Measurements from ENCODE around the gene GMDS. TPM values are rescaled to one million over a fixed set of nuclear protein-coding genes. Genes with fewer than 3 reads are reported as not detected.
A peak's percentile ranks its signal among the peaks of the same experiment; 100 is the strongest.

Gene GMDS
- total RNA-seq, 1 donor from 2014 or later, result 14.4 TPM

DNA sequence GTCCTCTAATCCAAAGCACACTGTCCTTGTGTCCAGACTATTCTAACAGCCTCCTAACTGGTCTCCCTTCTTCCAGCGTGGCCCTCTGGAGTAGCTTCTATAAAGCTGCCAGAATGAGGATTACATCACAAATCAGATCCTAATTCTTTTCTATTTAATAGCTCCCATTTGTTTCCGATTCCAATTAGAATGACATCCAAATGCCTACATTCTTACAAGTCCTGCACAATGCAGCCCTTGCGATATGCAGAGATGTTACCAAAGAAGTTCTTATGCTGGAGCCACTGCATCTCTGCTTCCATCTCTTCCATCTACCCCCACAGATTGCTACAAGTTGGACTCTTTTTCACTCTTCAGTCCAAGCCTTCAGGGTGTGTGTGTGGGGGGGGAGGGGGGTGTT, 40.0 kb downstream of the GMDS start:
- no peak for DNase-seq (ENCODE audit: low spot score)

DNA sequence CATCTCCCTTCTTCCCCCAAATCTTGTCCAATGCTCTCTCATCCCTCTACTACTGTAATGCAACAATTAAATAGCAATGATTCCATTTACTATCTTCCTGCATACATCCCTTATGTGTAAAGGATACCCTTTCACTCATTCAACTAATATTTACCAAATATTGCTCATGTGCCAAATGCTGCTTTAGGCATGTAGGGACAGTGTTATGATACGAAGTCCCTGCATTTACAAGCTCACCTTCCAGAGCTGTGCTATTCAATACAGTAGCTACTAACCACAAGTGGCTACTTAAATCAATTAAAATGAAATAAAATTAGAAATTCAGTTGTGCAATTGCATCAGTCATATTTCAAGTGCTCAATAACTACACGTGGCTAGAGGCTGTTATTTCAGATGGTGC, 41.1 kb downstream of the GMDS start:
- DNase-seq (ENCODE audit: low spot score), result no peak

DNA sequence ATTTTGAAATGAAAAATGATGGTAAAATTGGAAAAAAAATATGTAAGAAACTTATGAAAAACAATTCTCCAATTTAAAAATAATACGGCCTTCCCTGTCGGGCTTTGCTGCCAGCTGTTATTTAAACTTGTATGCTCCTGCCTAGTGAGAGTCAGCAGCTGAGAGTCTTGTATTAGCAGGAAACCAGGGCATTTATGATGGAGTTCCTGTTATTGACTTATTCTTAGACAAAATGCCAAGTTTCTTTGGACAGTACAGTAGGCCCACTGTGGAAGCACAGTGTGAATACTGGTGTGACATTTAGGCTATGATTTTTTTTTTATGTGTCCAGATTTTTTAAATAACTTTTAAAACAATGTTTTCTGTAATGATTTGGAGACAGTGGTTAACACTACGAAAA, 42.1 kb downstream of the GMDS start:
- DNase-seq (ENCODE audit: low spot score), result peak; percentile 21

DNA sequence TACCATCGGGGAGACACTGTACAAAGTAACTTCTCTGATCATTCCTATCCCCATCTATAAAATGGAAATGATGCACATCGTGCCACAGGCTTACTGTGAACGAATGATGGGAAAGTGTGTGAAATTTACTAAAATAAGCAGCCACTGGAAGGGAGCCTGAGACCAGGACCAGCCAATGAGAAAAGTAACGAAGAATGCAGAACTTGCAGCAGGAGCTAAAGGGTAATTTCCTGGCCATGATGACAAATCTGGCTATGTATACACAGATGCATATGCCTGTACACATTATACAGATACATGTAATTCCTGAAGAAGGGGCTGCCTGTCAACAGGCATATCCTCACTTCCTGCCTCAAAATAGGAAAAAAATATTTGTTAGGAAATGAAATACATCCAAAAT, 47.4 kb downstream of the GMDS start:
- no peak for DNase-seq (ENCODE audit: low spot score)

DNA sequence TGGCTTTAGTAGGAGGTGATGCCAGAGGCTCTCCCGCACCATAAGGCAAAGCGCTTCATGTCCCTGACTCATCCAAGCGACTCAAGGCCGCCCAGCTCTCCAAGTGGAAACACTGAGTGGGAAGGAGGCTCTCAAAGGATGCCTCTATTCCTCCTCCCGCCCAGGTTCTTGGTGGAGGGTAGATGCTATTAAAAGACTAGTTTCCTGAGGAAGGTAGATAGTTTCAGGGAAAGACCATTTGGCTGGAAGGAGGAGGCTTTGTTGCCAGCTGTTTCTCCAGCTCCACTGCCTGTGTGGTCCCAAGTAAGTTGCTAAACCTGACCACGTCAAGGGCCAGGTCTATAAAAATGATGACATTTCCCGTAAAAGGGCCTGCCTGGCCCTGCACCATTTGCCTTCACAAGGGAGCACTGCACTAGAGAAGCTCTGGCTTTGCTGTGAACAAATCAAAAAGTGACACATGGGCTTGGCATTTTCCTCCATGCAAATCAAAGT, 48.2 kb downstream of the GMDS start:
- no peak for DNase-seq (ENCODE audit: low spot score)

DNA sequence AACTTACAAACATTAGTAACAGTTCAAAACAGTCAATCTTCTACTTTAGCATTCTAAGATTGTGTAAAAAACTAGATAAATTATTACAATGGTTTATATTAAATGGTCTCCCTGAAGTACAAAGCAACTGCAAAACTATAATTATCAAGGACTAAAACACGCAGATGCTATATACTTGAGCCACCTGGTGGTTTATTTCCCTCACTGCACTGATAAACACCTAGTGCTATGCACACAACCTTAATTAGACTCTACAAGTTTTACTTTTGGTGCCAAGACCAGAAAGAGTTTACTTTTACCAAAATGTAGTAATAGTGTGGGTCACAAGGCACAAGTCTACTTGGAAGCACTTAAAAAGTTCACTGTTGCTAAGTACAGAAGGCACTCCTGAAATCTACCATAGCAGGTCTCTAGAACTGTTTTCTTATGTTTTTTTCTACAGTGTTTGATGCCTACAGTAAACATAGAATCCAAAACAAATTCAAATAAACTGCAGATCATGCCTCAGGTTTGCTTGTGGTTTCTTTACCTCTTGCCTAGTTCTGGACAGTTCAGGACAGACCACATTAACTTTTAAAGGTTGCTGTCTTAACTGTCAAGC, 49.2 kb downstream of the GMDS start:
- DNase-seq (ENCODE audit: low spot score), result peak; percentile 50

DNA sequence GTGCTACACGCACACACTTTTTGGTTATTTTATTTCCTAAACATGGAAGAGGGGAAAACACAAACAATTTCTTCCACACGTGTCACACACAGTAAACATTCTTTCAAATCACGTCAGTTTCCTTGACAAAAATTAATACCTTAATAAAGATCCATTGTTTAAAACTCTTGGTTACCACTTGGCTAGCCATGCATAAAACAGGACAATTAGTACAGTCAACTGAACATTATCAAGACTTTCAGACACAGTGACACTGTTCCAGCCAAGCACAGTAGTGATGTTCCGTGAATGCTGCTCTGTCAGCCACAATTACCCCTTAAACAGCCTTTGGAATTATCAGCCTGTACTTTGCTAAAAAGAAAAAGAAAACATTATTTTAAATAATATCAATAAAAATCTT, 50.8 kb downstream of the GMDS start:
- DNase-seq (ENCODE audit: low spot score), result no peak

DNA sequence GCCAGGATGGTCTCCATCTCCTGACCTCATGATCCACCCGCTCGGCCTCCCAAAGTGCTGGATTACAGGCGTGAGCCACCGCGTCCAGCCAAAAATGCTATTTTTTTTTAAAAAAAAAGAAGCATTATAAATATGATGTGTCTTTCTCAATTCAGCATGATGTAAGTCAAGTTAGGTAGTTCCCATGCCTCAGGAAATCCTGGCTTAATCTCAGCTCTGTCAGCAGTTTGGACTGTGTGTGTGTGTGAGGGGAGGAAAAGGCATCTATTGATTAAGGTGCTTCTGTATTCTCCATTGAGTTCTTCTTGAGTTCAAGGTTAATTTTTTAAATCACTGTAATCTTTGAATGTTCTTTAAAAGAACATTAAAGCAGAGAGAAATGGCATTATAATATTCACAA, 51.5 kb downstream of the GMDS start:
- no peak for DNase-seq (ENCODE audit: low spot score)

DNA sequence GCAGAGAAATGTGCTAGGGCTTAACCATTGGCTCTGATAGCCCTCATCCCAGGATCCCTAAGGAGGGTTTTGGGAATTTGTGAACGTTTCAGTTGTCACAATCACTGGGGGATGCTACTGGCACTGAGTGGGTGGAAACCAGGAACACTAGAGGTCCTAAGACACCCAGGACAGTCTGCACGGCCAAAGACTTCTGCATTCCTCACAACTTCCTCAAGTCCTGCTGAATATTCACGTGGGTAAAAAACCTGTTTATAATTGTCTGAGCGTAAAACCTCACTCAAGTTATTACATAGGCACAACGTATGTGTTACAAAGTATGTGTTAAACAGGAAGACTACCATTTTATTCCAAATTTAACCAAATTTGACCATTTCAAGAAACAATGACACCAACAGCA, 52.4 kb downstream of the GMDS start:
- no peak for DNase-seq (ENCODE audit: low spot score)

DNA sequence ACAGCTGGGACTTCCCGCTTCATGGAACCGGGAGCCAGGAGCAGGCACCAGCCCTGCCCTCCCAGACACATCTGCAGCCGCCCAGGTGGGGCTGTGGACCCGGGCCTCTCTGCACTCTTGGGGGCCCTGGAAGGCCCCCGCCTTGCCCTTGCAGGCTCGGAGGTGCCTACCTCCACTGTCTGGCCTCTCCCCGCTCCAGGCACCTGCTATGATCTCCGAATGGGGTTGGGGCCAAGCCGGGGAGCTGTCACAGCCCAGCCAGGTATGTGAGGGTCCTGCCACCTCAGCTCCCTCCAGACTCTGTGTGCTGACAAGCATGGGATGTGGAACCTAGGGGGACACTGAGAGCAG, 54.0 kb downstream of the GMDS start:
- DNase-seq (ENCODE audit: low spot score), result no peak

DNA sequence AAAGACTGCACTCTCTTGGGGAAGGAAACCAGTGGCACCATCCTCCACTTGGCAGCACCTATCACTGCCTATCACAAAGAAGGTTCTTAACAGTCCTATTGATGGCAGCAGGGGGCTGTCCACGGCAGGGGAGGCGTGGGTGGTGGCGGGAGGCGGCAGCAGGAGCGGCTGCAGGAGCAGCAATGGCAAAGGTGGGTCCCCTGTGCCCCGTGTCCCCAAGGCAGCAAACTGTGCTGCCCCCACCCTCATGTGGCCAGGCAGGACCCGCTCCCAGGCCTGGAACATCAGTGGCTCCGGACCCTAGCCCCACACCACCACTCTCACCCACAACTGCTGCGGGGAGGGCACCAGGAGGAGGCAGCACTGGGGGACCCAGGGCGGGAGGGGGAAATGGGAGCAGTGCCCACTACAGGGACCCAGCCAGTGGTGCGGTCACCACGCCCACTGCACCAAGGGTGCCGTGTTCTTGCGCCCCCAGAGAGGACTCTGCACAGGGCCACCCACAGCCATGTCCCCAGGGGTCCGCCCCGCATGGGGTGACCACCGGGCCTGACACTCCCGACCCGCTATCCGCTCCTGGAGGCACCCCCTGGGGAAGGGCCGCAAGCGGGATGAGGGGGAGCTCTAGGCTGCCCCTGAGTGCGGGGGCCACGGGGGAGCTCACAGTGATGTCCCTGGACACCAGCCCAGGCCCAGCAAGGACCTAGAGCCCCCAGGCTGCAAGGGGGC, 54.6 kb downstream of the GMDS start:
- no peak for DNase-seq (ENCODE audit: low spot score)

DNA sequence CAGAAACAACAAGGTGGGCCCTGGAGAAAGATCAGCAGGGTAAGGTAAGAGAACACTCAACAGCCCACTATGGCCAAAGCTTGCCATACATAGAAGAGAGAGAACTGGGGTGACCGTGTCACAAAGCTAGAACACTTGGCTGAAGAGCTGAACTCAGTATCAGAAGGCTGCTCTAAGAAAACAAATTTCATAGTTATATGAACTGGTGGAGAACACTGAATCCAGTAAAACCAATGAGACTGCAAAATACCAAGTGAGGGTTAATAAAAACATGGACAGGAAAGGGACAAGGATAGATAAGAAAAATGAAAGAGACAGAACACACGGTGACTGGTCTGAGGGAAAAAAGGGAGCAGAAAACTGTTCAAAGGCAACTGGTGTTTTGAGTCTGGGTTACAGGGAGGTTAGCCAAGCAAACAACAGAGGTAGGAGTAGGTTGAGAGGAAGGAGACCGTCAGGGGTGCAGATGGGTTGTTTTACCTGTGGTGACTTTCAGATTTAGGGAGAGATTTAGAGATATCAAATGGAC, 56.5 kb downstream of the GMDS start:
- DNase-seq (ENCODE audit: low spot score), result no peak

DNA sequence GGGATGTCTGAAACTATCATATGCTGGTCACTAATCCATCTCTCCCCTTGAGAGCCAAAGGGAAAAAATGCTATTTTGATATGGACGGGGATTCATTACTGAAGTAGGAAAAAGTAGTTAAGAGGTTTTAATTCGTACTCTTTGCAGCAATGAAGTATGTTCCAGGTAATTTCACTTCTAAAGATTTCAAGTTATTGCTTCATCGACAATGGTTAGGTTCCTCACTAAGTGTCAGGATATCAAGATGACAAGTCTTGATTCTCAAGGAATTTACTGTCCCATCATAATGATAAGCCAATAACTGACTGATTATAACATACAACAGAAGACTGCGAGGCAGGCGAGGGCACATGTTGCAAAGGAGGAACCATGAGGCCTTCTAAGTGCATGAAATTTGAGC, 57.0 kb downstream of the GMDS start:
- no peak for DNase-seq (ENCODE audit: low spot score)

DNA sequence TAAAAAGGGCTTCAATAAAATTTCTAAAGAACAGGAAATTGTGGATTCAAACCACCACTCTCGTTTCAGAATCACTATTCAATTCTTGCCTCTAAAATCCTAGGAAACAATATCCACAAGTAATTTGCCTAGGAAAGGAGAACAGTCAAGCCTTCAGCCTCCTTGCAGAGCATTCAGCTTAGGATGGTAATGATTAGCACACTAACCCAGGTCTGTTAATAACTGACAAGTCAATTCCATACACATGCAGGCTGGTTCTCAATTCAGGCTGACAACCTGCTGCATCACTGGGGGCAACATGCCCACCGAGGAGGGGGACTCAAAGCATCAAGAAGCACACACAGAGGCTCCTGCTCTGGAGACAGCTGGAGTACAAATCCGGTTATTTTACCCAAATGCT, 57.6 kb downstream of the GMDS start:
- DNase-seq (ENCODE audit: low spot score), result no peak

DNA sequence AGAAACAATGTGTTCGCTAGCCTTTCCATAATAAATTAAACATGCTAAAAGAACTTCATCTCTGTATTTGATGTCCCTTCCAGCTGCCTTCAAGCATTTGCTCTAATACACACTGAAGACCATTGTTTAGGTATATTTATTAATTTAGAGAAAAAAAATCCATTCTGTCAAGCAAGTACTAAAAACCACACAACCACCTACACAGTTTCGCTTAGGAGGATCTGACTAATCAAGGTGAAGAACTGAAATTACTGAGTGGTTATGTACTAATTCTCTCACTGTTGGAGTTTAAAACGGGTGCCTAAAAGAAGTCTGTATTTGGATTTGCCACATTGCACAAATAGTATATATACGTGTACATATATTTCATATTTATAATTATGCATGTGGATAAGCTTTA, 58.9 kb downstream of the GMDS start:
- DNase-seq (ENCODE audit: low spot score), result no peak

DNA sequence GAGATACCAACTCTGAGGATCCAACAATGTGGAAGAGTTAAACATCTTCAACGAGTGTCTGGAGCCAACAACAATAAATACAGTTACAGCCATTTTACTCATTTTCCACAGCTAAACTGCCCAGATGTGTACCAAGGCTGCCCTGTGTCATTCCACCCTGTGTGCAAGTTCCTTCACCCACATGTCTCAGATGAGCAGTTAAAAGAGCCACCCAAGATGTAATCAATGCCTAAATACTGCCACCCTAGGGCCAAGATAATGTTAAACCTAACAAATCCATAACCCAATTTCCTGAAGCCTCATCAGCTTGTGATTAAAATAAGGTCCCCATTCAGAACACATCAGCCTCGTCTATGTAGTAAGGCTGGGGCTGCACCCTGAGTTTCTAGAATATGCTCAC, 59.9 kb downstream of the GMDS start:
- DNase-seq (ENCODE audit: low spot score), result no peak

DNA sequence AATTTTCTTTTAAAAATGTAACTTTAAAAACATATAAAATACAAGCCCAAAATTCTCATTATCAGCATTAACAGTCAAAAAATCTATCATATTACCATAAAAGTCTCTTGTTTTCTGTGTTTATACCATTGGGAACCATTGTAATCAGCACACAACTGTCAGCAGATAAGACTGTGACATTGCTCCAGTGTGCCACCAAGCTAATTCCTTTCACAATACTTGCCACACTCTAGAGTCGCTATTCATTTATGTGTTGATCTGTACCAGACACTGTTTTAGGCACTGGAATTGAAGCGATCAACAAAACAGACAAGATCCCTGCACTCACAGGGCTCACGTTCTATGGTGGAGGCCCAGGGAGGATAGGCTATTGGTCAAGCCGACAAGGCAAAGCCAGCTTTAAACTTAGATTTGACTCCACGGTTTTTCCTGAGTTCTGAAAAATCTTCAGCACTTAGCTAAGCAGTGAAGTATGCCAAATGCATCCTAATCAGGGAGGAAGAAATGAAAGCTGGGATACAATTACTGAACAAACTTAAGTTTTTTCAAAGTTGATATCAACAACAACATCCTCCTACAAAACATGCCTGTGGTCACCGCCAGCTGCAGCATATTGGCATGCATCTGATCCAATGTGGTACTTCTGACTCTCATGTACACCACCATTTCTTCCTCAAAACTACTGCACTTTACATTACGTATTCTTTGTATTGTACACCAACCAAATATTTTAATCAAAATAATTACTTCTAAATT, 60.5 kb downstream of the GMDS start:
- DNase-seq (ENCODE audit: low spot score), result no peak

DNA sequence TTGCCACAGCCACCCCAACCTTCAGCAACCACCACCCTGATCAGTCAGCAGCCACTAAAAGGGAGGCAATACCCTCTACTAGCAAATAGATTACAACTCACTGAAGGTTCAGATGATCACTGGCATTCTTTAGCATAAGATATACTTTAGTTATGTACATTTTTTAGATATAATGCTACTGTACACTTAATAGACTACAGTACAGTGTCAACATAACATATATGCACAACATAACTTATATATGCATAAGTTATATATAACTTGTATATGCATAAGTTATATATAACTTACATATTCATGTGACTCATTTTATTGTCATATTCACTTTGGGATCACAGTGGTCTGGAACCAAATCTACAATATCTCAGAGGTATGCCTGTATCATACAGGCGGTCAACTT, 61.7 kb downstream of the GMDS start:
- no peak for DNase-seq (ENCODE audit: low spot score)

DNA sequence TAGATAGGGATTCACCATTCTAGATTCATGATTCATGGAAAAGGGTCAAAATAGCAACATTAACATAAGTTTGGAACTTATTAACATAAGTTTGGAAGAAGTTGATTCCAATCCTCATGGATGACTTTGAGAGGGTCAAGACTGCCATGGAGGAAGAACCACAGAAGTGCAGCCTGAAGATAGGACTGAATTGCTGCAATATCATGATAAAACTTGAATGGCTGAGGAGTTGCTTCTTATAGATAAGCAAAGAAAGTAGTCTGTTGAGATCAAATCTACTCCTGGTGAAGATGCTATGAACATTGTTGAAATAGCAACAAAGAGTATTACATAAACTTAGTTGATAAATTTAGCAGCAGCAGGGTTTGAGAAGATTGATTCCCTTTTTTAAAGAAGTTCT, 62.2 kb downstream of the GMDS start:
- DNase-seq (ENCODE audit: low spot score), result no peak

DNA sequence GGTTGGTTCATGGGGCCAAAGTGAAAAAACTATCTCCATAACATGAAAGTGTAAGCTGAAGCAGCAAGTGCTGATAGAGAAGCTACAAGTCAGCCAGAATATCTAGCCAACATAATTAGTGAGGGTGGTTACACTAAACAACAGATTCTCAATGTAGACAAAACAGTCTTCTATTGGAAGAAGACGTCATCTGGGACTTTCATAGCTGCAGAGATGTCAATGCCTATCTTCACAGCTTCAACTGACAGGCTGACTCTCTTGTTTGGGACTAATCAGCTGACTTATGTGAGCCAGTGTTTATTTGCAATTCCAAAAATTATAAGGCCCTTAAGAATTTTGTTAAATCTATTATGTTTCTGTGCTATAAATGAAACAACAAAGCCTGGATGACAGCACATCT, 63.2 kb downstream of the GMDS start:
- DNase-seq (ENCODE audit: low spot score), result no peak

DNA sequence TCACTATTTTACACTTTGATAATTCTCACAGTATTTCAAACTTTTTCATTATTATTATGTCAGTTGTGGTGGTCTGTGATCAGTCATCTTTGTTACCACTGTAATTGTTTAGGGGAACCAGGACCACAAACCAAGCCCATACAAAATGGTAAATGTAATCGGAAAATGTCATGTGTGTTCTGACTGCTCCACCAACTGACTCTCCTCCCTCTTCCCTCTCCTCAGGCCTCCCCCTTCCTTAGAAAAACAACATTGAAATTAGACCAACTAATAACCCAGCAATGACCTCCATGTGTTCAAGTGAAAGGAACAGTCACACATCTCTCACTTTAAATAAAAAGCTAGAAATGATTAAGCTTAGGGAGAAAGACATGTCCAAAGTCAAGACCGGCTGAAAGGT, 63.8 kb downstream of the GMDS start:
- no peak for DNase-seq (ENCODE audit: low spot score)

DNA sequence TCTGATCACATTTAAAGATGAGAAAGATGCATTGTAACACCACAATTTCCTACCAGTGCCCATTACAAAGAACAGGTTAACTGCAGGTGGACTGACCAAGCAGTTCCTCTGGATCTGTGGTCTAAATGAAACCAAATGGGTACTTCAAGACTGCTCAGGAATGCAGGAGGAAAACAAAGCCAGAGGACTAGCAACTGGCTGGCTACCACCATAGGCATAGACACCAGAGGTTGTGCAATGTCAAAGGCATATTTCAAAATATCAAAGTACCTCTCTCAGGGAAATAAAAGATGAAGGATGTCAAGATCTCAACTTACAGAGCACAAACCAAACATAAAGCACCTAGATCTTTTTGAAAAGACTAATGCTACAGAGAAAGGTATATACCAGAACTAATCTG, 65.5 kb downstream of the GMDS start:
- DNase-seq (ENCODE audit: low spot score), result no peak

DNA sequence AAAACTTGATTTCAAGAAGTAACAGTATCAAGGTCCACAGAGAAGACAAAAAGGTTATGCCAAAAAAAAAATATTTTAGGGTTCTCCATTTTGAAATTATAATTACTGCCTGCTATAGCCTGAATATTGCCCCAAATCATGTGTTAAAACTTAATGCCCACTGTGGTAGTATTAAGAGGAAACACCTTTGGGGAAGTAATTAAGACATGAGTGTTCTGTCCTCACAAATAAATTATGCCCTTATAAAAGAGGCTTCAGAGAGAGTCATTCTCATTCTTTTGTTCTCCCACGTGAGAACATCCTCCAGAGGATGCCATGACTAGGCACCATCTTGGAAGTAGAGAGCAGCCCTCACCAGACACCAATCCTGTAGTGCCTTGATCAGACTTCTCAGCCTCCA, 66.2 kb downstream of the GMDS start:
- no peak for DNase-seq (ENCODE audit: low spot score)
